Sigmoid colon (tissue), 7 donors: ENCODE data around the gene PARD3. TPM values are rescaled to one million over a fixed set of nuclear protein-coding genes. Genes with fewer than 3 reads are reported as not detected.
A peak's percentile ranks its signal among the peaks of the same experiment; 100 is the strongest.

Experiments used
- DNase-seq: peaks from one replicate; pipeline ENCODE4 v3.0.0-alpha.2; 2019
- H3K27ac ChIP-seq, 4 donors: fragments of 200-600 bp; sonication (generic); one replicate each; pipeline ENCODE4 v1.5.1; 2016 to 2019; ENCODE audit warnings: mild to moderate bottlenecking in 1 of 4
- H3K27me3 ChIP-seq, 3 donors: fragments of 200-600 bp; sonication (generic); one replicate each; pipeline ENCODE4 v1.5.1; 2019; ENCODE audit warnings: mild to moderate bottlenecking in 1 of 3
- H3K36me3 ChIP-seq, 4 donors: fragments of 200-600 bp; sonication (generic); one replicate each; pipeline ENCODE4 v1.5.1; 2016 to 2019
- H3K4me1 ChIP-seq, 4 donors: fragments of 200-600 bp; sonication (generic); one replicate each; pipeline ENCODE4 v1.5.1; 2017 to 2019
- H3K4me3 ChIP-seq, 4 donors: fragments of 200-600 bp; sonication (generic); one replicate each; pipeline ENCODE4 v1.5.1; 2017 to 2019; ENCODE audit warnings: mild to moderate bottlenecking in 2 of 4, moderate library complexity in 1 of 4
- H3K9me3 ChIP-seq, 4 donors: fragments of 200-600 bp in 3 of 4; sonication (generic) in 3 of 4; one replicate each; pipeline versions ENCODE4 v1.5.1 to v1.6.1; 2013 to 2019
- CTCF ChIP-seq, 4 experiments: fragments of 450-650 bp in 3 of 4; fragments of 200-600 bp in 1 of 4; IDR thresholded peaks; one replicate each; pipeline ENCODE4 v1.5.1; 2016 to 2019; ENCODE audit warnings: antibody characterized with exemption in 4 of 4, mild to moderate bottlenecking in 3 of 4, moderate library complexity in 2 of 4
- EP300 ChIP-seq, 4 donors: sonication (generic); formaldehyde crosslinking; IDR thresholded peaks; one replicate each; pipeline ENCODE4 v1.6.1; 2017; ENCODE audit warnings: antibody characterized with exemption in 4 of 4
- POLR2A ChIP-seq, 2 donors: fragments of 450-650 bp; IDR thresholded peaks; one replicate each; pipeline ENCODE4 v1.6.1; 2016; ENCODE audit warnings: antibody characterized with exemption in 2 of 2, mild to moderate bottlenecking in 2 of 2, moderate library complexity in 2 of 2
- POLR2AphosphoS5 ChIP-seq, 4 donors: sonication (generic); formaldehyde crosslinking; IDR thresholded peaks; one replicate each; pipeline ENCODE4 v1.6.1; 2017; ENCODE audit warnings: antibody characterized with exemption in 4 of 4
- WGBS, 2 donors: extraction: QIAGEN DNeasy Blood & Tissue Kit; methylation state at CpG; one replicate each; pipeline ENCODE4 v1.1.7; 2013; 5-methylcytosine and 5-hydroxymethylcytosine counted together
- intact Hi-C: fragments of 100-400 bp; cut with DNase I; formaldehyde crosslinking; loops from one replicate; pipeline ENCODE4 v1.15.1; 2023
- polyA plus RNA-seq, 3 donors: library from polyadenylated mRNA; stranded (reverse); fragments of 200-250 nt; gene quantifications; one replicate each; pipeline ENCODE4 v1.2.3, GENCODE V29; 2013
- total RNA-seq, 4 donors: library from RNA; depleted of rRNA; stranded (reverse); fragments of >200 nt; gene quantifications; one replicate each; pipeline ENCODE4 v1.1.0, GENCODE V29; 2016
- donor health status: healthy with polysubstance abuse.
- donor health status: Bipolar disorder and iron deficiency.
- donor health status: healthy.

Gene PARD3
- total and polyA plus RNA-seq, 7 donors = 17.5 to 96.4 (median 75.9) TPM

- Histone ChIP-seq H3K4me3 (no peak overlapping the region), H3K4me1 (peaks cover 0 to 40% (median 25%) of the 10 kb centered on the region in 4 donors), H3K27ac (no peak overlapping the region), H3K9me3 (no peaks in the 10 kb centered on the region), H3K36me3 (no peaks in the 10 kb centered on the region), H3K27me3 (no peaks in the 10 kb centered on the region)
- intact Hi-C loops = no loop called here
- TF ChIP-seq EP300 (IDR thresholded peaks at IDR 0.05) (no peak), CTCF (IDR thresholded peaks at IDR 0.05) (no peak), POLR2A (IDR thresholded peaks at IDR 0.05) (no peak), POLR2AphosphoS5 (IDR thresholded peaks at IDR 0.05) (no peak)
- DNase-seq = no peak
- 35 to 78% methylated on average over 1 of the region's 1 CpG for WGBS, 2 donors
Observed at GRCh38 chr10:34658934-34659333, 156.2 kb downstream of the PARD3 start.

GRCh38 chr10:34656661-34657060, 158.4 kb downstream of the PARD3 start:
- peaks cover 0 to 63% (median 41%) of the 10 kb centered on the region in 4 donors for H3K4me1 ChIP-seq
- no peaks in the 10 kb centered on the region for H3K27me3 ChIP-seq
- H3K4me3 ChIP-seq = no peak overlapping the region
- H3K27ac ChIP-seq = no peak overlapping the region
- TF ChIP-seq POLR2A (IDR thresholded peaks at IDR 0.05) = no peak
- TF ChIP-seq EP300 (IDR thresholded peaks at IDR 0.05) = no peak
- no peaks in the 10 kb centered on the region for H3K9me3 ChIP-seq
- 53 to 82% methylated on average over 4 of the region's 4 CpGs for WGBS, 2 donors
- intact Hi-C loops = no loop called here
- DNase-seq = no peak
- no peaks in the 10 kb centered on the region for H3K36me3 ChIP-seq

- no peaks in the 10 kb centered on the region for H3K27me3 ChIP-seq
- TF ChIP-seq POLR2A (IDR thresholded peaks at IDR 0.05) (no peak), CTCF (IDR thresholded peaks at IDR 0.05) (peak in 3 of 4 experiments; percentile 46 to 65 (median 47))
- DNase-seq = no peak
- H3K9me3 ChIP-seq = no peaks in the 10 kb centered on the region
- intact Hi-C loops = no loop called here
- H3K4me3 ChIP-seq = no peak overlapping the region
- peaks cover 0 to 64% (median 41%) of the 10 kb centered on the region in 4 donors for H3K4me1 ChIP-seq
- no peaks in the 10 kb centered on the region for H3K36me3 ChIP-seq
- no peak overlapping the region for H3K27ac ChIP-seq
- whole genome bisulfite sequencing, 2 donors = 42 to 52% methylated on average over 6 of the region's 6 CpGs
Observed at GRCh38 chr10:34655286-34656170, 159.6 kb downstream of the PARD3 start.

GRCh38 chr10:34654211-34654610, 160.9 kb downstream of the PARD3 start:
- no peaks in the 10 kb centered on the region for H3K36me3 ChIP-seq
- H3K9me3 ChIP-seq = no peaks in the 10 kb centered on the region
- intact Hi-C loops = no loop called here
- no peaks in the 10 kb centered on the region for H3K27me3 ChIP-seq
- peaks cover 0 to 71% (median 41%) of the 10 kb centered on the region in 4 donors for H3K4me1 ChIP-seq
- H3K4me3 ChIP-seq = no peak overlapping the region
- 15 to 66% methylated on average over 3 of the region's 3 CpGs for WGBS, 2 donors
- H3K27ac ChIP-seq = no peak overlapping the region
- DNase-seq = no peak
- TF ChIP-seq POLR2A (IDR thresholded peaks at IDR 0.05) = no peak
- no peak for TF ChIP-seq EP300 (IDR thresholded peaks at IDR 0.05)
- TF ChIP-seq CTCF (IDR thresholded peaks at IDR 0.05) = no peak
- no peak for TF ChIP-seq POLR2AphosphoS5 (IDR thresholded peaks at IDR 0.05)

GRCh38 chr10:34653530-34653929, 161.6 kb downstream of the PARD3 start:
- intact Hi-C loops = no loop called here
- Histone ChIP-seq H3K27ac (no peak overlapping the region), H3K36me3 (no peaks in the 10 kb centered on the region), H3K27me3 (no peaks in the 10 kb centered on the region), H3K4me1 (peaks cover 0 to 78% (median 41%) of the 10 kb centered on the region in 4 donors), H3K9me3 (no peaks in the 10 kb centered on the region), H3K4me3 (no peak overlapping the region)
- TF ChIP-seq POLR2A (IDR thresholded peaks at IDR 0.05) (no peak), POLR2AphosphoS5 (IDR thresholded peaks at IDR 0.05) (no peak), CTCF (IDR thresholded peaks at IDR 0.05) (no peak), EP300 (IDR thresholded peaks at IDR 0.05) (no peak)
- no peak for DNase-seq
- 83 to 92% methylated on average over 4 of the region's 4 CpGs for WGBS, 2 donors
